ENCODE data around the gene DAPK2.

DAPK2 gene

DNA sequence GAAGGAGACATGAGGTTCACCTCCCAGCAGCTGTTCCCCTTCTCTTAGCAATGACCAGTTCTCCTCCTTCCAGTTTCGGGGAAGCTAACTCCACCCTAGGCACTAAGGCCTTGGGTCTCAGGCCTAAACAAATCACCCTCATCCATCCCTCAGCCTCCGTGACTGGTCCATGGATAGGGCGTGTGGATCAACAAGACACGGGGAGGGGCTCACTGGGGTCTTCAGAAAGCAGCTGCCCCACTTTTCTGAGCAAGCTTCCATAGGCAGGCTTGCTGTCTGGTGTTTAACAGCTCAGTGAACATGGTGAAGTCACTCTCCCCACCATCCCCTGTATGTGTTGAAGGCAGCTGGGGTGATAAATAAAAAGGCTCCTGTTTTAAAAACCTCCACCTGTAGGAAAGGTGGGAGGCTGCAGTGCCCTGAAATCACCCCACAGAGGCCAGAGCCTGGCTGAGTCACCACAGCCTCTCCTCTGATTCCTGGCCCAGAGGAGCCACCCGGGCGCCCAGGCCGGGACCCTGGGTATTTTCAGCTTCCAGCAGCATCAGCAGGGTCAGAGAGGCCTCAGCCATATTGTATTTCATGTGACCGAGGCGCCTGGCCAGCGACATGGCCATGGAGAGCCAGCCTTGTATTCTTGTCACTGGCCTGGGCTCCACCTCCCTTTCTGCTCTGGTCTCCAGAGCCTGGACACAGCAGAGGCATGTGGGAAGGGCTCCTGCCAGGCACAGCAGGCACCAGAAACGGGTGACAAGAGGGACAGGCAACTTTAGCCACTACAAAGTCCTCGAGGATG lies 152.2 kb downstream of the DAPK2 start:
- no peak for DNase-seq (ENCODE audit: low spot score)

DNA sequence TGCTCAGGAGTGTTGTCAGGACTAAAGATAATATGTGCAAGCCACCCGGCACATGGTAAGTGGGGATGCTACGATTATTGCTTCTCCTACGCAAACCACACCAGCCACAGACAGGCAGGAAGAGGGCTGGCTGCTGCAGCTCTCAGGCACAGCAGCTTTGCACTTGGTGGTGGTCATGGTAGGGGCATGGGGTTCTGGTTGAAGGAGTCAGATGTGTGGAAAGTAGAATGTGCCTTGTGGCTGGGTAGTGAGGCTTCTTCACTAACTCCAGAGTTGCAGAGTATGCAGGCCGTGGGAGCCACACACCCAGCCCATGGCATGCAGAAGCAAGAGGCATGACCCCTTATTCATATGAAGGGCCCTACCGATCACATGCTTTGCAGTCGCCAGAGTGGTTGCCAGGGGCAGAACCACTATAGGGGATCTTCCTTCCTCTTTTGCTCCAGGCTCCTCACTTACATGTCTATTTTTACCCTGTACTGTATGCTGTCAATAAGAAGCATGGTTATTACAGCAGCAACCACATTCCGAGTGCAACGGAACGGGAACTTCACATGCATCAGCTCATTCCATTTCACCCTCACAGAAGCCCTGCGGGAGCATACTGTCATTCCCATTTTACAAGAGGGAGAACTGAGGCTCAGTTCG lies 153.4 kb downstream of the DAPK2 start:
- no peak for DNase-seq (ENCODE audit: low spot score)

DNA sequence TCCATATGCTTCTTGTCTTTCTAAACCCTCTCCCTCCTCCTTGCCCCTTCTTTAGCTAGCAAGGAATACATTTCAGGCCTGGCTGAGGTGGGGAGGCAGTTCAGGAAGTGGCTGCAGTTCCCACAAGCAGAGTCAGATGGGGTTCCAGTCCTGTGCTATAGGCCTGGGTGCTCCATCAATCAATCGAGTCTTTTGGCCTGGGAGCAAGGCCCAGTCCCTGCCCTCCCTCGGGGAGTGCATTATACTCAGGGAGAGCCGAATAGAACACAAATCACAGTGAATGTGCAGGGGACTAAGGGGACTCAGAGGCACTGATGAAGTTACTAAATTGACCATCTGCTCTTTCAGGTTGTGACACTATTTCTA lies 154.5 kb downstream of the DAPK2 start:
- no peak for DNase-seq (ENCODE audit: low spot score)

DNA sequence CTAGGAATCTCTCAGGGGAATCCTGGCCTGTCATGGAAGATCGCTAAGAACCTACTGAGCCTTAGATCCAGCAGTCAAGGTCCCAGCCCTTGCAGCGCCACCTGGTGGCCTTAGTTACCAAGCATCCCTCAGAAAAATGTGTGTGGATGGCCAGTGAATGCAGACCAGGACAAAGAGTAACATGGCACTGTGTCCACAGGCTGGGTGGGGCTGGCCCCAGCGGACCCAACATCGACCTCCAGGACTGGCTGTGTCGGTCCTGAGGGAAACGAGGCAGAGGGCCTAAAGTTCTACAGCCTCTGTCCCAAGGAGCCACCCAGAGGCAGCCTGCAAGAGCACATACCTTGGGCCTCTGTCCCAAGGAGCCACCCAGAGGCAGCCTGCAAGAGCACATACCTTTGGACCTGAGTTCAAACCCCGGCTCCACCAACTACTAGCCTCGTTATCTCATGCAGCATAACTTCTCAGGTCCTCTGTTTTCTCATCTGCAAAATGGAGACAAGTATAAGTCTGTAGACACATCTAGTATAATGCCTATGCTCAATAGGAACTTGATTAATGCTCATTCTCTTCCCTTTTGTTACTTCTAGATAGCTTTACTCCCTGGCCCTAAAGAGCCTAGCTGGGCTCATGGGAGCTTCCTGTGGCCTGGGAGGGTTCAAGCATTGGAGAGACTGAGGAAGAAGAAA lies 155.1 kb downstream of the DAPK2 start:
- DNase-seq (ENCODE audit: low spot score): peak; percentile 79

DNA sequence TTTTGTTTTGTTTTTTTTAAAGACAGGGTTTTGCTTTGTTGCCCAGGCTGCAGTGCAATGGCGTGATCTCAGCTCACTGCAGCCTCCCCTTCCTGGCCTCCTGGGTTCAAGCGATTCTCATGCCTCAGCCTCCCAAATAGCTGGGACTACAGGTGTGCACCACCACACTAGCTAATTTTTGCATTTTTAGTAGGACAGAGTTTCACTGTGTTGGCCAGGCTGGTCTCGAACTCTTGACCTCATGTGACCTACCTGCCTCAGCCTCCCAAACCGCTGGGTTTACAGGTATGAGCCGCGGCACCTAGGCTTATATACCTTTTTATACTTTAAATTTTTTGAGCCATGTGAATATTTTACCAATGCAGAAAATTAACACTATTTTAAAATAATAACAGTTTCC lies 155.7 kb downstream of the DAPK2 start:
- no peak for DNase-seq (ENCODE audit: low spot score)

DNA sequence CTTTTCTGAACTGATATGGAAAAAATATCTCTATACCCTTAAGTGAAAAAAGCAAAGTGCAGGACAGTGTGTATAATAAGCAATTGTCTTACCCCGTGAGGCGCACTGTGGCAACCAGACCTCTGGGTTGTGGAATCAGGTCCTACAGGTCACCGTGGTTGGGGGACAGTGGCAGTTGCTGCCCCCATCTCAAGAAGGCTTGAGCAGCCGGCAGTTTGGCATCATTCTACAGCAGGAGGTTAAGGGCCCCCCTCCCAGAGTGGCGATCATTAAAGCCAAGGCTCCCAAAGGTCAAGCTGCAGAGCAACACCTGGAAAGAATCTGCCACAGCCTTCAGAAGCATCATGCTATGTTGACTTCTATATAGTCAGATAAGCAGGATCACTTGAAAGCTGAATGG lies 156.5 kb downstream of the DAPK2 start:
- DNase-seq (ENCODE audit: low spot score): no peak

DNA sequence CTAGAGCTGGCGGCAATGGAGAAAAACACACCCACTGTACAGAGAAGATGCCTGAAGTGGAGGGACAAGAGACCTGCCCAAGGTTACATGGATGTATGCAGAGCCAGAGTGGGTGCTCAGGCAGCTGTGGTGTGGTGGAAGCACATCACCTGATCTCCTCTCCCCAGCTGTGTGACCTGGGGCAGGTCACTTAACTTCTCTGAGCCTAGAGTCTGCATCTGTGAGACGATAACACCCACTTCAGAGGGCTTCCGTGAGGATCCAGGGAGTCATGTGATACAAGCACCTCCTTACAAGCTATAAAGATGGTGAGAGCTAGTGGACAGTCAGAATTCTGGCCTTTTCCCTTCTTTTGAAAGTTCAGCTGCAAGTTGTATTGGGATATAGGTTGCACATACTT lies 157.5 kb downstream of the DAPK2 start:
- DNase-seq (ENCODE audit: low spot score): no peak

DNA sequence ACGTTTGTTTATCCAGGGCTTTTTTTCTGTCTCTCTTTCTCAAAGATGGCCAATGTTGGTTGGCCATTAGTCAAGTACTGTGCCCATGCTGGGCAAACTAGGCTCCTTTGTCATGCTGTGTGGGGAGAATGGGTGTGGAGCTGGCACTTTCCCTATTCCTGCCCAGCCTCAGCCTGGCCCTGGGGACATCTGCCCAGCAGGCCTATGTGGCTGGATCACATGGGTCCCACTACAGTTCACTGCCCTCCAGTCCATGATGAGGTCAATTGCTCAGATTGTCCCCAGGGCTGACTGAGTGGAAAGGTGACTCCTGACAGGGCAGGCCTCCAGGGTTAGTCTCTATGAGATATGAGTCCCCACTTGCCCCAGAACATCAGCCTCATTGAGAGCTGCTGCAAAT lies 158.1 kb downstream of the DAPK2 start:
- peak; percentile 74 for DNase-seq (ENCODE audit: low spot score)

DNA sequence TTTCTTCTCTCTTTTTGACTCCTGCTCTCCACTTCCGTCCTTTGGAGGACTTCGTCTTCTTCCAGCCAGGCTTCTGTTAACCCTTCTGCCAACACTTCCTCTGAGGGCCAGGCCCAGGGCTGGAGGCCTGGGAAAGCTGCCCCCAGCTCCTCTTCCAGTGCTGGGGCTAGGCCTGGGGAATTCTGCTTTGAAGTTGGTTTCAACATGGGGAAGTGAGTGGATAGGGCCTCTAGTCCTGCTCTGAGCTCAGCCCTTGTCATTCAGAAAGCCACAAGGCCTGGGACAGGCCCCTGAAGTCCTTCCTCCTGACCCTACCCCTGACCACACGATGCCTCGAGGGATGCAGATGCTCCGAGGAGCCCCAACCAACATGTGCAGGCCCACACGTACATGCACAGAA lies 158.7 kb downstream of the DAPK2 start:
- no peak for DNase-seq (ENCODE audit: low spot score)

DNA sequence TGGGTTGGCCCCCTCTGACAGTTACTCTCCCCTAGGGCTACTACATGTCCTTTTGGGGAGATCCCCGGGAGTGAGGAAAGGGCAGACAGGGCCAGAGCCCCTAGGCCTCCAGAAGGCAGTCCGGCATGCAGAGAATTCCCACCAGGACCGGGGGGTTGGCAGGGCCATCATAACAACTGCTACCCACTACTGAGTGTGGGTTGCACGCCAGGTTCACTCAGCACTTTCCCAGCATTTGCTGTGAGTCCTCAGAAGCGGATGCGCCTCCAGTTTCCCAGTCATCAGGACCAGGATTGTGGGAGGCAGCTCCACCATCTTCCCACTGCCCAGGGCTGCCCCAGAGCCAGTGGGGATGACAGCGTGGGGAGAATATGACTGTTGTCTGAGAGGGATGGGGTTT lies 161.3 kb downstream of the DAPK2 start:
- DNase-seq (ENCODE audit: low spot score): no peak

DNA sequence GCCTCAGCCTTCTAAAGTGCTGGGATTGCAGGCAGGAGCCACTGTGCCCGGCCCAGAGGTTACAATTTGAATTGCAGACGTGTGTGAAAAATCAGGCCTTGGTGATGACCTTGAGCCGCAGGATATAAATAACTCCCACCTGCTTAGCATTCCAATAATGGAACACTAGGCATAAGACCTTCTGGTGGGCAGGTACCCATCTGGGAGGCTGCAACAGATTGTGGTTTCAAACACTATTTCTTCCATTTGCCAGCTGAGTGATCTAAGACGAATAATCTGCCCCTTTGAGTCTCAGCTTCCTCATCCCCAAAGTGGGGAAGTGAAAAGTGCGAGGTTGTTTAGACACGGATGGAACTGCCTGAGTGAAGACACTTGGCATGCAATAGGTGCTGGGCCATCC lies 164.9 kb downstream of the DAPK2 start:
- no peak for DNase-seq (ENCODE audit: low spot score)

DNA sequence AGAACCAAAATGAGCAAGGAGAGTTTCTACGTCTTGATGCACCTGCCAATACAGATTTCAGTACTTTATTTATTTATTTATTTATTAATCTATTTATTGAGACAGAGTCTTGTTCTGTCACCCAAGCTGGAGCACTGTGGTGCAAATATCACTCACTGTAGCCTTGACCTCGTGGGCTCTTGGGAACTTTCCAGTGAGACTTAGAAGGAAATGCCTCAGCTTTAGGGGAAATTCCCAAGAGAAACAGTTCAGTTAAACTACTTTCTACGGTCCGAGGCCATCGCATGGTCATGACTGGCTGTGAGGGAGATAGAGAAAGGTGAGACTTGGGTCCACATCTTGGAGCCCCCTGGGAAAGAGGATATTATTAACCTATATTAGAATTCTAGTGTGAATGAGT lies 165.5 kb downstream of the DAPK2 start:
- no peak for DNase-seq (ENCODE audit: low spot score)

DNA sequence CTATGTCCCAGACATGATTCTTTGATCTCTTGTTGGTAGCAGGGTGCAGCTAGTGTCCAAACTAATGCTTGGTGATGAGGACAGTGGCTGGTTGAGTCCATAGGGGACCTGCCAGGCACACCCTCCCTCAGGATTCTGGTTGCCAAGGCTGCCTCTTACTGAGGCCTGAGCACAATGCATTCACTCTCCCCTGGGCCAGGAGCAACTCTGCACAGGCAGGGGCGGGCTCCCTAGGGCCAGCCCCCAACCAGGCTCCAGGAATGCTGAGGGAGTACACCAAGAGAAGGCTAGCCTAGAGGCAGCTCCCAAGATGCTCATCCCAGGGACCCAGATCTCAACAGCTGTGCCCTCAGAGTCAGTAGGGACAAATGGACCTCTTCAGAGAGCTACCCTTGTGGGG lies 166.3 kb downstream of the DAPK2 start:
- DNase-seq (ENCODE audit: low spot score): no peak

DNA sequence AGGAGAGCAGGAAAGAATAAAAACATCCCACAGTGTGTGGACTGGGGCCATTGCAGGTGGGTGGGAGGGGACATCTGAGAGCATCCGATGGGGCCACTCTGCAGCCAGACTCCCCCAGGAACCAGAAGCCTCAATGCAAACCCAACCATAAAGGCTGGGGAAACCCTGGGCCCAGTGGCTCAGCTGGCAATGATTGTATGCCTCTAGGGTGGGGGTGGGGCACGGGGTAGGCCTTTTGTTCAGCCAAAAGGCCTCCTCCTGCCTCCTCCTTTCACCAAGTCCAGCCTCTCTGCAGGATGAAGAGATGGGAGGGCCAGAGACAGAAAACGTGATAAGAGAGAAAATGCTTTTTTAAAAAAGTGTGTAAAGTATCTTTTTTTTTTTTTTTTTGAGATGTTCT lies 167.1 kb downstream of the DAPK2 start:
- no peak for DNase-seq (ENCODE audit: low spot score)

DNA sequence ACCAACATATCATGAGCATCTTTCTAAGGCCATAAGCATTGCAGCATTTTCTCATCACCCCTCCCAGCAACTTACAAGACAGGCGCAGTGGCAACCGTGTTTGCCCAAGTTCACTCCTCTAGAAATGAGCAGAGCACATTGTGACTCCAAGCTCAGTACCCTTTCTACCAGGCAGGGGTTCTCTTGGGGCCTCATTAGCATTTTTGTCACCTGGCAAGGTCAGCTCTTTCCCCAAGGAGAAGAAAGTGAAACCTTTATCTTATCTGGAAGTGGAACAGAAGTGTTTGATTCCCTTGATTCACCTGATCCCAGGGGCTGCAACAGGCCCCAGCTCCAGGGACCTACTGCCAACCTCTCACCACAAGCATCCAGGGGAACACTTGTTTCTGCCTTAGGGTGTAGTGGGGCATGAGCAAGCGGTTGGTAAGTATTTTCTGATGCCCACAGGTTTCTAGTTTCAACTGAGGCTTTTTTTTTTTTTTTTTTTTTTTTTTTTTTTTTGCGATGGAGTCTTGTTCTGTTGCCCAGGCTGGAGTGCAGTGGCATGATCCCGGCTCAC lies 168.5 kb downstream of the DAPK2 start:
- no peak for DNase-seq (ENCODE audit: low spot score)

DNA sequence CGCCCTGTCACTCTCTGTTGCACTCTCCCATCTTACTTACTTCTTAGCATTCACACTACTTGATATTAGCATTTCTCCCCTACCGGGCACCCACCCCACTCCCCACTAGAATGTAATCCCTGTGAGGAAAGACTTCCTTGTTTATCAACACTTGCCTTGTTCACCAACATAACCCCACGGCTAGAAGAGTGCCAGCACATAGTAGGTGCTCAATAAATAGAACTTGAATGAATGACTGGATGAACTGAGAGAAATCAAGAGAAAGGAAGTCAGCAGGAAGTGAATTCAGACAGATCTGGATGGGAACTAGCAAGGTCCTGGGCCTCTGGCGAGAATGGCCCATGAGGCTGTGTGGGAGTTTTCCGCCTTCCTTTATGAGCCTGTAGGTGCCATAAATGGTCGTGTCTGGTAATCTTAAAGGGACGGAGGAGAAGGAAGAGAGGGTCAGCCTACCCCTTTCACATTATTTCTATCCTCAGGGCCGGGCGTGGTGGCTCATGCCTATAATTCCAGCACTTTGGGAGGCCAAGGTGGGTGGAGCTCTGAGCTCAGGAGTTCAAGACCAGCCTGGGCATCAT lies 170.1 kb downstream of the DAPK2 start:
- no peak for DNase-seq (ENCODE audit: low spot score)

DNA sequence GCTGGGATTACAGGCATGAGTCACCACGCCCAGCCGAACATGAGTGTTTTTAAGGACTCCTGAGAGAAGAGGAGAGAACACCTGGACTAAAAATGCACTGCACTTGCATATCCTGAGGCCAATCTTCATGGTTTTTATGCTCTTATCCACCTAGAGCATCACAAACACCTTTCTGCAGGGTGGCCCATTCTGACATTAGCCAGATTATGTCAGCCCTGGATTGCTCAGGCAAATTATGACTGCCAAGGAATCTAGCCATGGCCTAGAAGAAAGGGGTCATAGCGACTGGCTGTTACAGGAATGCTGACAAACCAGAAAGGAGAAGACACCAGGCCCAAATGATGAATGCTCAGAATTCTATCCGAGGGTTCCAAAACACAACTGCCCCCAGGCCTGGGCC lies 171.7 kb downstream of the DAPK2 start:
- no peak for DNase-seq (ENCODE audit: low spot score)

DNA sequence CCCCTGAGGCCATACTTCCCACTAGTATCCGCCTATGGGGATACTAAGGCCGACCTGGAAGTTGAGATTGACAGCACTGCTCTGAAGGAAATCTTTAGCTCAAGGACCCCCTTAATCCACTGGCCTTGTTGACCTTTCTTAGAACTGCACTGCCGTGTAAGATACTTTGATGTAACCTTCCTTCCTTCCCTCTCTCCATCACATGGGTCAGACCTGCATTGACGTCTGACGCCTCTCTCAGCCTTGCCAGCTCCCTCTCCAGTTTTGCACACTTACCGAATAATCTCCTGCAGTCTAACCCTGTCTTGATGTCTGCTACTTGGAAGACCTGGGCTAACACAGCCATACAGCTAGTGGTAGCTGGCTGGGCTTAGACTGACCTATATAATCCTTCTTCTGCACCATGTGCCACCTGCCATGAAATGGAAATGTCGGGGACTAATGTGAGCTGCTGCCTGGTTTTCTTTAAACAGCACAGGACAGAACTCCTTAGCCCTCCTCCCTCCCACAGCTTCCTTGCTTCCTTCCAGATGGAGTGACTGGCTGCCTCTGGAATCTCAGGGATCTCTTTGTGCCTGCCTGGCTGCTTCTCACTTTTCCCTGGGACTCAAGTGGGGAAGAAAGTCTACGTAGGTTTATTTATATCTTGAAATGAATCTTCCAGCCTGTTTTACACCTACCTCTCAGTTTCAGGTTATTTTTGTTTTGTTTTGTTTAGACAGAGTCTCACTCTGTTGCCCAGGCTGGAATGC lies 173.3 kb downstream of the DAPK2 start:
- DNase-seq (ENCODE audit: low spot score): no peak

DNA sequence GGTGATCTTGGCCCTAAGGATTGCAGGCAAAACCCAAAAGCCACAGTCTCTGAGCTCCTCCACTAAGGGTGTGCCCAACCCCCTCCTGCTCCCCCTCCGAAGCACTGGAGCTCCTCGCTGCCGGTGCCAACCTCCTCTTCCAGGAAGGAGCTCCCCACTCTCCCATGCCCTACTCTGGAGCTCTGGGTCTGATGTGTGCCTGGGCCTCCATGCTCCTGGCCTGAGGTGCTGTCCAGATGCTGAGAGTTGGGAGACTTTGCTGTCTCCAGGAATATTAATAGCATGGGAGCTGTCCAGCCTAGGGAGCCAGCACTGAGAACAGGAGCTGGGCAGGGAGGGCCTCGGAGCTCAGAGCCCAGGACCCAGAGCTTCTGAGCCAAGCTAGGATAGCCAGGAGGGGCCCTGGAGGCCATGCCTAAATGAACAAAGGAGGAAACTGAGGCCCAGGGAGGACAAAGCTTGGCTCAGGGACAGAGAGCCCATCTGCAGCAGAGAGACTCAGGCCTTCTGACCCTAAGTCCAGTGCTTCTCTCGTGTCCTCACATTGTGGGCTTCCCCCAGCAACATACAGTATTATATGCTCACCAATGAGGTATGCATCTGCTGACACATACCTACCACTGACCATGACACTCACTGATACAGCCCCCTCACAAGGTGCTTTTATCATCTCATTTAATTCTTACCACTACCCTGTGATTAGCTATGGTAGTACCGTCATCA lies 175.6 kb downstream of the DAPK2 start:
- DNase-seq (ENCODE audit: low spot score): no peak

DNA sequence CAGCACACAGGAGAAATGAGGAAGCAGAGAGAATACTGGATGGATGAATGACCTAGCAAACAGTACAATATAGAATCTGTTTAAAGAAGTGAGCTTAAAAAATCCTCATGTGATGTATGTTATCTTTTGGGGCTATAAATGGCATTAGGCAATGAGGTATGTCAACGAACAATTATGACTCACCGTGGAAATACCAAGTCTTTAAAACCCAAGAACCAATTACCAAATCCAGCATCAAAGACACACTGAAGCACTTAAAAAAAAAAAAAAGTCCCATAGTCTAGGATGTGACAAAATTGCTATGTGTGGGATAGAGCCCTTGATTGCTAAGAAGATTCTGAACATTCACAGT lies 176.3 kb downstream of the DAPK2 start:
- no peak for DNase-seq (ENCODE audit: low spot score)

DNA sequence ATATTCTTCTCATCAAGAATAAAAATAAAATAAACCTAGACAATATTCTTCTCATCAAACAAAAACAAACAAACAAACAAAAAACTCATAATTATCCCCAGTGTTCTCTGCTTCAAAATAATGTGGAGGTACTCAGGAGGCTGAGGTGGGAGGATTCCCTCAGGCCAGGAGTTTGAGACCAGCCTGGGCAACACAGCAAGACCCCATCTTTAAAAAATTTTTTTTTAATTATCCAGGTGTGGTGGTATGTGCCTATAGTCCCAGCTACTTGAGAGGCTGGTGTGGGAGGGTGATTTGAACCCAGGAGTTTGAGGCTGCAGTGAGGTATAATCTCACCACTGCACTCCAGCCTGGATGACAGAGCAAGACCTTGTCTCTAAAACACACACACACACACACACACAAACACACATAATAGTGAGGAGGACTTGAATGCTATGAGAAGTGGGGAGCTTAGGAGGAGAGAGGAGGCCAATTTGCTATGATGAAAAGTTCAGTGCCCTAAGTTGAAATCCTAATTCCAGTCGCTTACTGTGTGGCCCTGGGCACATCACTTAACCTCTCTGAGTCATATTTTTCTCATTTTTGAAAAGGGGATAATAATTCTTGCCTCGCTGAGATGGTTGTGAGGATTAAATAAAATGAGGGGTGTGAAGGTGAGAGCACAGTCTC lies 176.8 kb downstream of the DAPK2 start:
- DNase-seq (ENCODE audit: low spot score): no peak

Measured in globus pallidus (tissue), 1 donor.